Measurements from ENCODE around the gene CDX2.
"Not testable (repeated sequence)": the region's sequence is repeated elsewhere in the genome, so short reads cannot be mapped to it uniquely, and the experiment has no call there.

Gene CDX2

DNA sequence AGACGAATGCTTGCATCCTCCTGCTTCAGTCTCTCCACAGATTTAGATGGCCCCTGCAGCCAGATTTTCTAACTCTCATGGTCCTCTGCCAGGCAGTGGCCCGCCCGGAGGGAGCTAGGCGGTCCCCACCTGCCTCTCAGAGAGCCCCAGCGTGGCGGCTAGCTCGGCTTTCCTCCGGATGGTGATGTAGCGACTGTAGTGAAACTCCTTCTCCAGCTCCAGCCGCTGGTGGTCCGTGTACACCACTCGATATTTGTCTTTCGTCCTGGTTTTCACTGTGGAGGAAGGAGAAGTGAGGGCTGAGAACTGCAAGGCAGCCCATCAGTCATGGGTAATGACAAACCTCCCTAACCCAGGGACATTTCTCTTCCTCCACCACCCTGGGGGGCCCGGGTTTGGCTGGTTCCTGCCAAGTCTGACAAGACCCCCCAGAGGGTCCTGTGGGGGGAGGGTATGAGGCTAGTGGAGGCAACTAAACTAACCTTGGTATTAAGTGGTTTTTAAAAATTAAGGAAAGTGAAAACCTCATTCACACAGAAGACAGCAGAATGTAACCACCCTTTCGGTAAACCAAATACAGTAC lies 4.3 kb downstream of the CDX2 start:
- no peak for DNase-seq (ENCODE audit: low spot score)

DNA sequence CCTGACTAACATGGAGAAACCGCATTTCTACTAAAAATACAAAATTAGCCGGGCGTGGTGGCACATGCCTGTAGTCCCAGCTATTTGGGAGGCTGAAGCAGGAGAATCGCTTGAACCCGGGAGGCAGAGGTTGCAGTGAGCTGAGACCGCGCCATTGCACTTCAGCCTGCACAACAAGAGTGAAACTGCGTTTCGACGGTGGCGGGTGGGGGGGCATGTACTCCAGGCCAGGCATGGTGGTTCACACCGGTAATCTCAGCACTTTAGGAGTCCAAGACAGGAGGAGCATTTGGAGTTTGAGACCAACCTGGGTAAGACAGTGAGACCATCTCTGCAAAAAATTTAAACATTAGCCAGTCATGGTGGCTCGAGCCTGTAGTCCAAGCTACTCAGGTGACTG lies 4.9 kb downstream of the CDX2 start:
- DNase-seq (ENCODE audit: low spot score) = not testable (repeated sequence)

GRCh38 chr13:27963491-27963890 lies 5.6 kb downstream of the CDX2 start:
- no peak for DNase-seq (ENCODE audit: low spot score)

GRCh38 chr13:27962982-27963381 lies 6.1 kb downstream of the CDX2 start:
- no peak for DNase-seq (ENCODE audit: low spot score)

GRCh38 chr13:27962128-27962841 lies 6.8 kb downstream of the CDX2 start:
- peak; percentile 4 for DNase-seq (ENCODE audit: low spot score)

DNA sequence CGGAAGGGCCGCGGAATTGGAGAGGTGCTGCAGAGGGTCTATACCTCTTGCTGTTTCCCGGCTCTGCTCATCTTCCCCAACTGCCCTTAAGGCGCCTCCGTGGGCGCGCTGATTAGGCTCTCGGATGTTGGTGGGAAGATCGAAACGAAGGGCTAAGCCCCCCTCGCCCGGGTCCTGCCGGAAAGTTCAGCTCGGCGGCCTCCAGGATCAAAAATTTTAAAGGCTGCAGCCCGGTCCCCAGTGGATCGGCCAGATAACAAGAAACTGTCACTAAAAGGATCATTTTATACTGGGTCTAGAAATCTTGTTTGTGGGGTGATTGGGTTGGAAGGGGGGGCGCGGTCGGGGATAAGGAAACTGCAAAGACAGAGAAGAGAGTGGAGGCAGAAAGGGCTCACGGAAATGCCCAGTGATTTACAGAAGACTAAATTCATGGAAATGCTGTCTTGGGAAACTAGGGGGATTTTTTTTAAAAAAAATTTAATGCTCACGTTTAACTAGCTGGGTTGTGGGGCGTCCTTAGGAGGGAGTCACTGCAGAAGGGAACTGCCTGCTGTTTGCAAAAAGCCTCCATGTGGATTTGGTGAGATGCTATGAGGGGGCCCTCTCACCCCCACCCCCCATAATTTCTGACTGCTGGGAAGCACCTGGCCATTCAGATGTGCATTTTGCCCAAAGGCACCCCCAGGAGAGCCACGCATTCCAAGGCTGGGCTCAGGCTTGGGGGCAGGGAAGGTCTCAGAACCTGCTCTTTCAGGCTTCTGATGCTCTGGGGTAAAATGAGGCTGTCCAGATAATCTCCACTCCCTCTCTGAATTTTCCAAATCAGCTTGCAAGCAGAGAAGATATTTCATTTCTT lies 7.7 kb downstream of the CDX2 start:
- peak; percentile 3 for DNase-seq (ENCODE audit: low spot score)

GRCh38 chr13:27960362-27961226 lies 8.5 kb downstream of the CDX2 start:
- DNase-seq (ENCODE audit: low spot score) = peak; percentile 64

DNA sequence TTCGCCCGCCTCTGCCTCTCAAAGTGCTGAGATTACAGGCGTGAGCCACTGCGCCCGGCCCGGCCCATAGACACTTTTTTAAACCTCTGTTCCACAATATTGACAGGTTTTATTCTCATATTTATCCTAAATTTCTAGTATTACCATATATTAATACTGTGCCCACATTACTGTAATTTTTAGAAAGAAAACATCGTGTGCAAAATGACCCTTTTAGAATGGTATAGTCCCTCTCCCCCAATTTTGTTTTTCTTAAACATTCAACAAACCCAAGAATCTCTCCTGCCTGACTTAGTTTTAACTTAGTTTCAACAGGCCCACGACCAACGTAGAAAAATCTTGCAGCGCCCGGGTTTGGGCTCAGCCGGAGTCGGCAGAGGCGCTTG lies 9.1 kb downstream of the CDX2 start:
- DNase-seq (ENCODE audit: low spot score) = no peak

- no peak for DNase-seq (ENCODE audit: low spot score)
These were observed 12.4 kb downstream of the CDX2 start for GRCh38 chr13:27956576-27957300.

DNA sequence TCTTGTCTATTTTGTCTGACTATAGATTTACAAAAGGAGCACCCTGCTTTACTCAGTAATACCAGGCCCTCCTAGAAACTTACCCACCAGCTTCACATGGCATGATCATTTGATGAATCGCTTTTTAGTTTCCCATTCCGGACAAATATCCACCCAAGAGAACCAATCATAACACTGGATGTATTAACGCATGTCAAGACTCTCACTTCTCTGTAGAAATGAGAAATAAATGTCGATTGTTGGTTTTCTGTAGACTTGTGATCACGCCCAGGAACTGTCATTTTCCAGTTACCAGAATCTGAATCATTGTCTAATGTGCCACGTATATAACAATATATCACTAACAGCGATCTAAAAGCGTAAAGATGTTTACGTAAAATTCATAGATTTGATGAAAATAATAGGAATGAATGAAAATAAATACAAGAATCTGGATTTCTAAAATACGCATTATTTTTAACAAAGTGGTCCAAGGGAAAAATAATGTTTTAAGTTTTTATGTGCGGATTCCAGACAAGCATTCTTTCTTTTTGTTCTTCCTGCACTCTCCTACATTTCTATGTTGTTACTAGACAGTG lies 14.0 kb downstream of the CDX2 start:
- no peak for DNase-seq (ENCODE audit: low spot score)

GRCh38 chr13:27954406-27954851 lies 14.7 kb downstream of the CDX2 start:
- peak; percentile 5 for DNase-seq (ENCODE audit: low spot score)

DNA sequence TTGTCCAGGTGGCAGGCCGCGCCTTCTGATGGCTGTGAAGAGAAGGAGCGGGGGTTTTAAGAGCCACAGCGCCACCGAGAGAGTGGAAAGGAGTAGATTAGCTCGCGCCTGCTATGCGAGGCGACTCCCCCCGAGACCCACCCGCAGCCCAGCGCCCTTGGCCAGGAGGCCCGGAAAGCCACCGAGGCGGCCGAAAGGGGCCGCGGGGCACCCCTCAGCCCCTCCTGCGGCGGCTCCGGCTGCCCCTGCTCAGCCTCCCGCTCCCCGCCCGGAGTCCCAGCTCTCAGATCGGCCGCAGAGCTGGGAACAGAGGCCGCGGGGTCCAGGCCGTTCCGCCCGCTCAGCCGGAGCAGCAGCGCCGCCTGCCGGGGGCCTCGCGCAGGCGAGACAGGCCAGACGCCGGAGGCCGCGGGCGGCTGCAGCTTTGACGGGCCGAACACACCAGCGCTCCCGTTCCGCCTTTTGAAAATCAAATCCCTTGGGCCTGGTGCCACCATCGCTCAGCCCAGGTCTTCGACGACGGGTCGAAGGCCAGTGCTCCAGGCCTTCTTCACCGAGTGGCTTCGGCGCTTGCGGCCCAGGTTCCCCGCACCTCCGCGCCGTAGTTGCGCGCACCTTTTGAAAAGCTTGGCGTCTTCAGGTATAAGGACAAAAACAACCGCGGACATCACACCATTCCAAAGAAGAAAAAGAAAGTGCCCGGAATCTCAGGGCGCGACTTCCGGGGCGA lies 15.3 kb downstream of the CDX2 start:
- peak; percentile 74 for DNase-seq (ENCODE audit: low spot score)

- no peak for DNase-seq (ENCODE audit: low spot score)
These were observed 16.0 kb downstream of the CDX2 start for GRCh38 chr13:27952876-27953675.

DNA sequence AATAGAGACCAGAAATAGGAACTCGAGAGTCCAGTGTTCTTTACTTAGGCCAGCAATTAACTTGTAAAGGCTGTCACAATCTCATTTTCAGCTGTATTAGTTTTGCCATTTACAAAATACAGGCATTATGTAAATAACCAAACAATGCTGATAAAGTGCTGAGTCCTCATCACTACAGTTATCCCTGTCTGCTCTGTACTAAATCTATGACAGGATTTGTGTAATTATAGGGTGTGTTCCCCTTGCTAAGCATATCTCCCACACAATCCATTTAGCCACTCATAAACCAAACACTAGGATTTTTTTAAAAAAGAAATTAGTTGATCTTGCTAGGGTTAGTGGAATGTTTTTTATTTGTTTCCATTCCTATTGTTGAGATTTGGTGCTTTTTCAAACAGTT lies 26.1 kb downstream of the CDX2 start:
- no peak for DNase-seq (ENCODE audit: low spot score)

DNA sequence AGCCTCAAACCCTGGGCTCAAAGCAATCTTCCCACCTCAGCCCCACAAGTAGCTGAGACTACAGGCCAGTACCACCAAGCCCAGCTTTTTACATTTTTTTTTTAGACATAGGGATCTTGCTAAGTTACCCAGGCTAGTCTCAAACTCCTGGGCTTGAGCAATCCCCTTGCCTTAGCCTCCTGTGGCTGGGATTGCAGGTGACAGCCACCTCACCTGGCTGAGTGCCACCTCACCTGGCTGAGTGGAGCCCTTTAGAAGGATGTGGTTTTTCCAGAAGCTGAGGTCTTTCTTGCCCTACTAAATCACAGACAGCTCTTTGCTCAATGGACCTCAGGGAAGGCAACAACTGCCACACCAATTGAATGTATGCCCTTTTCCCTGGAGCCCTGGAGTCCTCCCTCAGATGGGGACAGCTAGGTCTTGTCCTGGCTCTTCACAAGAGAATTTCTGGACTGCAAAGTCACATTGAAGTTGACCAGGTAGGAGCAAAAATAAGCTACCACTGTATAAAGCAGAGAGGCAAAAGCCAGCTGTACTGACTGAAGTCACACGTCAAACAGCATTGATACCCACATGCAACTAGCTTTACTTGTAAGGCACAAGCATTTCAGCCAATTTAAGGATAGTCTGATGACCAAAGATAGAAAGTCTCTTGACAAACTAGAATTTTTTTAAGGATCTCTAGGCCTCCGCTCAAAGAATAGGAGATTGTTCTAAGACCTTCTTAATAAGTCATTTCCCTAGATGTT lies 35.4 kb downstream of the CDX2 start:
- no peak for DNase-seq (ENCODE audit: low spot score)

DNA sequence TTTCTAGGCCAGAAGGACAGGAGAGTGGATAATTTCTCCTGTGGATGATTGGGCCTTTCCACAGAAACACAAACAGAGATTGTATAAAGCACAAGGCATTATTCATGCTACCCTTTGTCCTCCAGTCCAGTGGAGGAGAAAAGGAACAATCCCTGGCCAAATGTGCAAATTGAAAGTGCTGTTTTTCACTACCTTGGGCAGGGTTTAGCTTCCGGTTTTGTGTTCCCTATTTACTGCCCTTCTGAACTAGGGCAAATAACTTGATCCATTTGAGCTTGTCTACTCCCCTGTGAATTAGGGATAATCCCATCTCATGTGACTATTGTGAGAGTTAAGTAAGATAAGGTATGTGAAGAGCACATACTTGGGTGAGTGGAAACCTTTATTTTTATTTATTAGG lies 36.0 kb downstream of the CDX2 start:
- no peak for DNase-seq (ENCODE audit: low spot score)

DNA sequence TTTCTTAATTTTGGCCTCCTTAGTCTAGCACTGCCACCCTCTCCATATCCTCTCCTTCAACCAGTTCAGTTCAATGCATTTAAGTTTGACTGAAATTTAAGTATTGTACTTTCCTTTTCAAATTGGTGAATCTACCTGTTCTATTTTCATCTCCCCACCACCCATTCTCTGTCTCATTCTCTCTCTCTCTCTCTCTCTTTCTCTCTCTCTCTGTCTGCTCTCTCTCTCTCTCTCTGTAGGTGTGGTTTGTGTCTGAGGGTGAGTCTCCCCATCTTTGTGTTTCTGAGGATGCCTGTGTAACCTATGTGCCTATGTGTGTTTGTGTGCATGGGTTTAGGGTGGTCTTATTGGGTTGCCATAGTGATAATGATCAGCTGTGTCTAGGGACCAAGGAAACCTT lies 39.2 kb downstream of the CDX2 start:
- DNase-seq (ENCODE audit: low spot score) = no peak
